GM18907 (cell line): ENCODE measurements around the gene ZFPM1.
A peak's percentile ranks its signal among the peaks of the same experiment; 100 is the strongest.

Experiments
- ATAC-seq: cut with Tn5 transposase; IDR thresholded peaks from one replicate; pipeline ENCODE4 v1.9.1; 2021; ENCODE audit warnings: mild to moderate bottlenecking, moderate library complexity; ENCODE audit not compliant: unreplicated experiment

The ZFPM1 gene

GRCh38 chr16:88448461-88449266 is 4.4 kb upstream of the ZFPM1 start:
- no peak for ATAC-seq

GRCh38 chr16:88449267-88449561 is 3.9 kb upstream of the ZFPM1 start:
- ATAC-seq = no peak

- no peak for ATAC-seq
Observed at GRCh38 chr16:88451586-88452481, 1.2 kb upstream of the ZFPM1 start.

DNA sequence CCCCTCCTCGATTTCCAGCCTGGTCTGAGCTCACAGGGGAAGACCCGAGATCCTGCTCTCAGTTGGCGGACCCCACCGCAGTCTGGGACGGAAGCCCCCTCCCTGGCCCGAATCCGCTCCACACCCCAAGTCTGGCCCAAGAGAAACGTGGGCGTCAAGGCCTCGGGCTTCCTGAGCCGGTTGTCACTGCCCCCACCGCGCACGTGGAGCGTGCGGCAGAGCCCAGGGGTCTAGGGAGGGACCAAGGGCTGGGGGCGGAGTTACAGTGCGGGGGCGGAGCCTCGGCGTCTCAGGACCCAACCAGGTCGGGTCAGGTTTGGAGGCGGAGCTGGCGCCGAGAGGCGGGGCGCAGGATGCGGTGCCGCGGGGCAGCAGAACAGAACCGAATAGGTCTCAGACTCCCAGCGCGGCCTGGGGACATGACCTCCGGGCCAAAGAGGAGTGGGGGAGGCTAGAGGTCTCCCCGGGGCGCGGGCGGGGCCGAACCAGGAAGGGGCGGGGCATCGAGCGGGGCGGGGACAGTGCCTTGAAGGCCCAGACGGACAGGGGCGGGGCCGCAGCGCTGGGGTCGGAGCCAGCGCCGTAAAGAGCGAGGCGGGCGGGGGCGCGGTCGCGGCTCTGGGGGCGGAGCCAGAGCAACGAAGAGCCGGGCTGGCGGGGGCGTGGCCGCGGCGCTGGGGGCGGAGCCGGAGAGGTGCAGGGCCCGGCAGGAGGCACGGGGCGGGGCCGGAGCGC is 431 bp upstream of the ZFPM1 start:
- peak; percentile 53 for ATAC-seq

DNA sequence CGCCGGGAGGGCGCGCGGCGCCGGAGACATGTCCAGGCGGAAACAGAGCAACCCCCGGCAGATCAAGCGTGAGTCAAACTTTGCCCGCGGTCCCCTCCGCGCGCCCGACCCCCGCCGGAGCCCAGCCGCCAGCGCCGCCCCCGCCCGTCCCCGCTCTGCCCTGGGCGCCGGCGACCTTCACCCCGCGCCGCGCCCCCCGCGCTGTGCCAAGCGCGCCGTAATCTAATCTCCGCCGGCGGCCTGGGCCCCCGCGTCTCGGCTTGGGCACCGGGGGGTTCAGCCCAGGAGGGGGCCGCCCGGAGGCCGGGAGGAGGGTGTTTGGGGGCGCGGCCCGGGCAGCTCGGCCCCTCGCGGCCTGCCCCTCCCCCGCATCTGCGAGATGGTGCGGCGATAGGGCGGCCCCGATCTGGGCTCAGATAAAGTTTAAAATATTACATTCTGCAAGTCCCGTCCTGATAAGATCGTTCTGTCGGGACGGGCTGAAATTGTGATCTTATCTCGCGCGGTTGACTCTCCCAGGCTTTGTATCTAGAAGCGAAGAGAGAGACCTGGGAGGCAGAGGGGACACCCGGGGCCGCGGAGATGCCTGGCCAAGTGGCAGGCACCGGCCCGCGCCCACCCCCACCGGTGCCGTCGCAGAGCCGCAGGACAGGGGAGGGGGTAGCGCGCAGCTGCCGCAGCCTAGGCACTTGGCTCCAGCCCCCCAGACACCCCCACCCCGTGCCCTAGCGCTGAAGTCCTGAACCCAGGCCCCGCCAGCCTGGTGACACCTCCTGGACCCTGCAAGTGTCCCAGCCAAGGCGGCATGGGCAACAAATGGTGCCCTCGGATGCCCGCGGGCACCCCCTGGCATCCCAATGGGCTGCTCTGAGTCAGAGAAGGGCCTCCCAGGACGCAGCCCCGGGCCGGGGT is 787 bp downstream of the ZFPM1 start:
- no peak for ATAC-seq

GRCh38 chr16:88454523-88454947 is 1.5 kb downstream of the ZFPM1 start:
- no peak for ATAC-seq

DNA sequence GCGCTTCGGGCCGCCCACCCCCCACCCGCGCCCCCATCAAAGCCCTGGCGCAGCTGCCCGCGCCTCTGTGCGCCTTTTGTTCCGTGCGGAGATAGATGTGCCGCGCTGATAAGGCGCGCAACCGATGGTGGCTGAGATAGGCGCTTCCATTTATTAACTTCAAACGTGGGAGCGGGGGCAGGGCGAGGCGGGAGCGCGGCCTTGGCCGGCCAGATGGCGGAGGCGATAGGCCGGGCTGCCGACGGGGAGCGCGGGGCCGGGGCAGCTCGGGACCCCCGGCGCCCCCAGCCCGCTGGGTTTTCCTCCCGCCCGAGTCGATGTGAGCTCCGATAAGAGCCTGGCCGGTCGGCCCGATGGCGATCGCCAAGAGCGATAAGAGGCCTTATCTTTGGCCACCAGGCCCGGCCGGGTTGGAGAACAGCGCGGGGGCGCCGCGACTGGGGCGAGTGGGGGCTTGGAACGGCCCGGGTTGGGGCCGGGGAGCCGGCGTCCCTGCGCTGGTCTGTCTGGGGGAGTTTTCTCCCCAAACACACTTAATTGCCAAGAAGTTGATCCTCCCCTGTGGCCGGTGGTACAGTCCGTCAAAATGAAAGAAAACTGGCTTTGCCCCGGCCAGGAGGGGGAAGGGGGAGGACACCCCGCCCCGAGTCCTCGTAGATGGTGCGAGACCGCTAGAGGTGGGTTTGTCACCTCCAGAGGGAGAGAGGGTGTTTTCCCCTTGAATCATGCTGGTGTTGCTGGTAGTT is 2.7 kb downstream of the ZFPM1 start:
- peak; percentile 25 for ATAC-seq

DNA sequence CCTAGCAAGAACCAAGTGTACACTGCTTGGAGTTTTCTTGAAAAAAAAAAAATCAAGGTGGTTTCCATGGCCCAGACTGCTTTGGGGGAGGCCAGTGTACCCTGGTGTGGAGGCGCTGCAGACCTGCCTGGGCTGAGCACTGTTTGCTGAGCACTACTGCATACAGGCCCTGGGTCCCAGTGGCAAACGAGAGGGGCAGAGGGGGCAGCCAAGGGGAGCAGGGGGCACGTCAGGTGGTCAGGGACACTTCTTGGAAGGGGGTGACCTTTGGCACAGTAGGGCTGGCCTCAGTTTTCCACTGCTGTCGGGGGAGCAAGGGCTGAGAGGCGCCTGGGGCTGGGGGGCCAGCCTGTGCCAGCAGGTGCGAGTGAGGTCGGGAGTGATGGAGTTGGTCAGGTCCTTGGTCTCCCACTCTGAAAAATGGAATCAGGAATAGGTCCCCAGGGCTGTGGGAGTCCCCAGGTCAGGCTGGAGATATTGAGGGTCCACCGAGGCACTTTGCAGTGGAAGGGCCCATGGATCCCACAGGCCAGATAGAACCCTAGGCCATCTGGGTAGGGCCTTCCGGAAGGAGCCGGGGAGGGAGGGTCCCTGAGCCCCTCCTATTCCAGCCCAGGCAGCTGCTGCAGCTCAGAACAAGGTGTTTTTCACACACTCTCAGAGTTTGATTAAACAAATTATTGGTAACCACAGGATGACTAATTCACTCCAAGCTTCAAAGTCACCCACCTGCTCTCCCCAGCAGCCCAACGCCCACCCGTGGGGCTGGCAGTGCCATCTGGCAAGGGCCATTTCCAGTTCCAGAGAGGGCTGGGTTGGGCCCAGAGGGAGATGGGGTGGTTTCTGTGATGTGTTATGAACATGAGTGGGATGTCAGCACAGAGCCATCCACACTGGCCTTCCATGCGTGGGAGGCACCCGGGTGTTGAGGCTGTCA is 3.5 kb downstream of the ZFPM1 start:
- ATAC-seq = no peak

DNA sequence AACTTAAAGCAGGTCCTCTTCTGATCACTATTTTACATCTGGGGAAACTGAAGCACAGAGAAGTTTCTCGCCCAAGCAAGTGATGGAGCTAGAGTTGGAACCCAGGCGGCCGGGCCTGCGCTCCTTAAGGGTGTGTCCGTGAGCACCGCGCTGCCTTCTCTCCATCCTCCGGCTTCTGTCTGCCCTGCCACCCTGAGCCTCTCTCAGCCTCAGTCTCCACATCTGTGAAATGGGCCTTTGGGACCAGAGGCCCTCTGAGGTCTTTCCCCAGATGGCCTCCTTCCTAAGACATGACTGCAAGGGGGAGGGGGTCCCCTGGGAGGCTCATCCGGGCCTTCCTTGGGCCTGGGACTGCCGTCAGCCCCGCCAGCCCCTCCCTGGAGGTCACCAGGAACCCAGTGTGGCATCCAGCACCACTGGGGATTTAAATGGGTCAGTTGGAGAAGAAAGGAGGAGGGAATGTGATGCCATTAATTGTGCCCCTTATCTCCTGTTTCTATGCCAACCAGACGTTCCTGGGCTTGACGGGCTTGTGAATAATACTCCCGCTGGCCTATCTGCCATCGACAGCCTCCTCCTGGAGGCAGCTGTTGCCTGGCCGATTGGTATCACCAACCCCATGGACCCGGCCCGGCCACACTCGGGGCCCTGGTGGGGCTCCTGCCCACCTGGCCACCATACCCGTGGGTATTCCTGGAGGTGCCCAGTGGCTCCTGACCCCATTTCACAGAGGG is 5.1 kb downstream of the ZFPM1 start:
- no peak for ATAC-seq

- ATAC-seq = no peak
Observed at GRCh38 chr16:88458773-88459235, 5.7 kb downstream of the ZFPM1 start.

- no peak for ATAC-seq
Observed at GRCh38 chr16:88459366-88460073, 6.4 kb downstream of the ZFPM1 start.

DNA sequence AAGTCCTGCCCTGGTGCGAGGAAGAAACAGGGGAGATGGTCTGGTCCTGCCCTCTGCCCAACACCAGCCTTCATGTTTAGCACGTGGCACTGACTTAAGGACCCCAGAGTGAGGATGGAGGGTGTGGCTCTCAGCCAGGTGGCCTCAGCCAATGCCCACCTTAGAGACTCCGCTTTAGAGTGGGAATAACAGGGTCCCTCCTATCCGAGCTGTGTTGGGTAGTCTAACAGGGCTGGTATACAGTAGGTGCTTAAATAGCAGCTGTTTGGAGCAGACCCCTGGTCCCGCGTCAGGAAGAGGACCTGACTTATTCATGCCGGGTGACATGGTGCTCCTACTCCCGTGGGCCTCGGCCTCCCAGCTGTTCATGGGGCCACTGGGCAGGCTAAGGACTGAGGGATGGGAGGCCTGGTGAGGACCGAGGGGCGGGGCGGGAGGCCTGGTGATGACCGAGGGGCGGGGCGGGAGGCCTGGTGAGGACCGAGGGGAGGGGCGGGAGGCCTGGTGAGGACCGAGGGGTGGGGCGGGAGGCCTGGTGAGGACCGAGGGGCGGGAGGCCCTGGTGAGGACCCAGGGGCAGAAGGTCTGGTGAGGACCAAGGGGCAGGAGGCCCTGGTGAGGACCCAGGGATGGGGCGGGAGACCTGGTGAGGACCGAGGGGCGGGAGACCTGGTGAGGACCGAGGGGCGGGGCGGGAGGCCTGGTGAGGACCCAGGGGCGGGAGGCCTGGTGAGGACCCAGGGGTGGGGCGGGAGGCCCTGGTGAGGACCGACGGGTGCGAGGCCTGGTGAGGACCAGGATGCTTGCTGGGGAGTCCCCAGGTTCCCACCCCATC is 7.6 kb downstream of the ZFPM1 start:
- no peak for ATAC-seq

DNA sequence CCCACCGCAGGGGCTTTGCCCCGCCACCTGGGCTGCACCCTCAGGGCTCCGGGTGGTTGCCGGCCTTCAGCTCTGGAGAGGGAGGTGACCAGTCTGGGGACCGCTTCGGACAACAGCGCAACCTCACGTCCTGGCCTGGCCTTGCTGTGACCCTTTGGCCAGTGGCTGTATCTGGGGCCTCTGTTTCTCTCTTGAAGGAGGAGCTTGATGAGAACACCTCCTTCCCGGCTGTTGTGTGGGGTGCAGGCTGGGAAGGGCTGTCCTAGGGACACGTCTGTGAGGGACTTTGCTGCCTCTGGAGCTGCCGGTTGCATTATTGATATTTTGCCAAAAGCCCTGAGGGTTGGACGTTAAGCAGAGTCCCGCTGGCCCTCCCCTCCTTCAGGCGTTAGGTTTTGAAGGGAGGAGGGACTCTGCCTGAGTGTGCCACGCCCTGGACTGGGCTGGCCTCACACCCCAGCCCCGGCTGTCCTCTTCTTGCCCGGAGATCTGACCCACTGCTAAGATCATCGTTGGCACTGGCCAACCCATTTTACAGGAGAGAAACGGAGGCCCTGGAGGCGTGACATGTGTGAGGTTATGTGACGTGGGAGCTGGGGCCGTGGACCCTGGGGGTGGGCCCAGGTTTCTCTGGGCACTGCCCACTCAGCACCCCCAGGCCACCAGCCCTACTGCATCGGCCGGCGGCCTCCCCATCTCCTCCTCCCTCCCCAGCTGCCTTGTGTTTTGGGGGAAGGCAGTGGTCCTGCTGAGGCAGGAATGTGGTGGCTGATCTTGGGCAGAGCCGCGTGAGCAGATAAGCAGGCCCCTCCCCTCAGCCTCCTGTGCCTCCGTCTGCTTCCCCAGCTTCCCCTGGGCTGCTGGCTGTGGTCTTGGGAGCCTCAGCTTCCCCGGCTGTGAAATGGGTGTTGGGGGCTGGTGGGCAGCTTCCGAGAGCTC is 8.5 kb downstream of the ZFPM1 start:
- no peak for ATAC-seq

DNA sequence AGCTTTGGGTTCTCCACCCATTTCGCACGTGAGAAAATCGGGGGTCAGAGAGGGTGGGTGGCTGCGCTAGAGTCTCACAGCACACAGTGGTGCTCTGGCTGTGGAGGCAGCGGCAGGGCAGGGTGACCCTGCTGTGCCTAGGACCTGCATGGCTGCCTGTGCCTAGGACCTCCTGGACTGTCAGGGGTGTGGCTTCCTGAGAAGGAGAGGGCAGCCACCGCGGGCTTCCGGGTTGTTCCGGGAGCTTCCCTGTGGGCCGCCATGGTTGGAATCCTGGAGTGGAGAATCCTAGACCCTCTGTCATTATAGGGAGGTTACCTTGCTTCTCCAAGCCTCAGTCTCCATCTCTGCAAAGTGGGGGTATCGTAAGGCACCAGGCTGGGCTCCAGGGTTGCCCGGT is 9.3 kb downstream of the ZFPM1 start:
- ATAC-seq = no peak

DNA sequence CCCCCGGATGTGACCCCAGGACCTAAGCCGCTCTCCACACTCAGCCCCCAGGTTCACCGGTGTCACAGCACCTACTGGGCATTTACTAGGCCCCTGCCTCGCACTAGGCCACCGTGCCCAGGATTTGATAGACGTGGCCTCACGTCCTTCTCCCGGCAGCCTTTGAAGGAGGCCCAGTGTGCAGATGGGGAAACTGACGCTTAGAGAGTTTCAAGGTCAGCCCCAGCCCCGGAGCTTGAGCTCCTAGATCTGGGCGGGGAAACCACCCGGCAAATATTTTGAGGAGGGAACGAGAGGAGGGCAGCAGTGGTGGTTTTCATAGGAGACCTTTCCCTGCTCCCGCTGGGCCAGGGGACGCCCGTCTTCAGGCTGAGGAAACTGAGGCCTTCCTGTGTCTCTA is 10.3 kb downstream of the ZFPM1 start:
- no peak for ATAC-seq
